Activated T-cell treated with anti-CD3 and anti-CD28 coated beads, Interleukin-2, amount 50 U/mL, for 72 hours (primary cell): ENCODE results near the gene TEX50. TPM values are rescaled to one million over a fixed set of nuclear protein-coding genes. Genes with fewer than 3 reads are reported as not detected.
"Not testable (repeated sequence)": the region's sequence is repeated elsewhere in the genome, so short reads cannot be mapped to it uniquely, and the experiment has no call there.

Source experiments
- ATAC-seq, 2 donors: fragments of 150-1000 bp; cut with Tn5 transposase; replicated peaks in 1 of 2; 2 replicates each; pipeline ENCODE4 v1.10.0; 2021; ENCODE audit warnings: moderate library complexity in 2 of 2, mild to moderate bottlenecking in 1 of 2
- DNase-seq, 2 donors: peaks; one replicate each; pipeline ENCODE4 v3.0.0; 2021 to 2022; ENCODE audit warnings: mixed read lengths in 1 of 2
- H3K27ac Mint-ChIP-seq: one replicate; pipeline ENCODE4 v1.8.0; 2022; ENCODE audit warnings: mild to moderate bottlenecking, moderate library complexity, mixed read lengths
- H3K27me3 Mint-ChIP-seq: one replicate; pipeline ENCODE4 v1.8.0; 2022; ENCODE audit warnings: low read depth, mixed read lengths
- H3K36me3 Mint-ChIP-seq, 2 donors: one replicate each; pipeline ENCODE4 v1.8.0; 2022; ENCODE audit warnings: mixed read lengths in 2 of 2, mild to moderate bottlenecking in 1 of 2; ENCODE audit not compliant: insufficient read depth in 2 of 2
- H3K4me1 Mint-ChIP-seq: one replicate; pipeline ENCODE4 v1.8.0; 2022; ENCODE audit warnings: low read depth, mixed read lengths
- H3K4me3 Mint-ChIP-seq, 2 donors: one replicate each; pipeline ENCODE4 v1.8.0; 2022; ENCODE audit warnings: mild to moderate bottlenecking in 2 of 2, mixed read lengths in 2 of 2, moderate library complexity in 2 of 2
- H3K9me3 Mint-ChIP-seq, 2 donors: one replicate each; pipeline ENCODE4 v1.8.0; 2022; ENCODE audit warnings: mixed read lengths in 2 of 2
- total RNA-seq, 2 donors: library from RNA; stranded (reverse); gene quantifications; one replicate each; pipeline ENCODE4 v1.2.3, GENCODE V29; 2022

The TEX50 gene
- total RNA-seq, 2 donors from 2014 or later = not detected

DNA sequence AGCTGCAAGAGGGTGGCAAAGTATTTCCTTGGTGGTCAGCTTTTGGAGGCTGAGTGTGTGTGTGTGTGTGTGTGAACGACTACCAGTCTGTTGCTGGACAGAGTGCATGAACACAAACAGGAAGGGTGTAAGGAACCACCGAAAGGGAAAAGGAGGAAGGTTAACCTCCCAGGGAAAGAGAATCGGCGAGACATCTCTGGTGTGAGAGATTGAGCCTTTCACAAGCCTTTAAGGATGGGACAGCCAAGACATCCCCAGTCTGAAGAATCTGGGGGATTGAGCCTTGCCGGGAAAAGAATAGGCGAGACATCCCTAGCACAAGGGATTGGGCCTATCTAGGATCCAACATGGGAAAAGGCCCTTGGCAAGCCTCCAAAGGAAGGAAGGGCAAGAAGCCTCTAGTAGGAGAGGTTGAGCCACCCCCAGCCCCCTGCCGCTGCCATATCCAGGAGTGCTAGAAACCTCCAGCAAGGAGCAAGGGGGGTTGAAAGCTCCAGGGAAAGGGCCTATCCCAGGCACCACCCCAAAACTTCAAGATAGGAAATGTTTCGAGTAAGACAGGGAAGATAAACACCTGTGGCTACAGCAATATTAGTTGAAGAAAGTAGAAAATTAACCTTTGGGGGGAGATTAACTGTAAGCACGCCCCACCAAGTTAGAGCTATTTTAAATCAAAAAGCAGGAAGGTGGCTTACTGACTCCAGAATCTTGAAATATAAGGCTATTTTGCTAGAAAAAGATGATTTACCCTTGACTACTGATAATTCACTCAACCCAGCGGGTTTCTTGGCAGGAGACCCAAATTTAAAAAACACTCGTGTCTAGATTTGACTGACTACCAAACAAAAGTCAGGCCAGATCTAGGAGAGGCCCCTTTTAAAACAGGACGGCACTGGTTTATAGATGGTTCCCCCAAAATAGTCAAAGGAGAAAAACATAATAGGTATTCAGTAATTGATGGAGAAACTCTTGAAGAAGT, 3.2 kb downstream of the TEX50 start:
- Mint-ChIP-seq H3K4me3 (no peak overlapping the region), H3K4me1 (no peaks in the 10 kb centered on the region), H3K27ac (no peak overlapping the region), H3K27me3 (peaks cover 6% of the 10 kb centered on the region), H3K9me3 (peaks cover 0 to 5% of the 10 kb centered on the region in 2 donors), H3K36me3 (peaks cover 2 to 4% of the 10 kb centered on the region in 2 donors)
- DNase-seq (no peak), ATAC-seq (no peak)

DNA sequence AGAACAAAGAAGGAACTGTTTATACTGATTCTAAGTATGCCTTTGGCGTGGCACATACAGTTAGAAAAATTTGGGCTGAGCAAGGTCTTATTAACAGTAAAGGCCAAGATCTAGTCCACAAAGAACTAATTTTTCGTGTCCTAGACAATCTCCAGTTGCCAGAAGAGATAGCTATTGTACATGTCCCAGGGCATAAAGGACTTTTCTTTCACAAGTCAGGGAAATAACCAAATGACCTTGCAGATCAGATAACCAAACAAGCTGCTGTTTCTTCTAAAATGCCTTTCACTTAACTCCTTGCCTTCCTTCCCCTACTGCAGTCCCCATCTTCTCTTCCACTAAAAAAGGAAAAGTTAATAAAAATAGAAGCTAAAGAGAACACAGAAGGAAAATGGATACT, 4.0 kb downstream of the TEX50 start:
- ATAC-seq (no peak), DNase-seq (no peak)
- no peak overlapping the region for H3K4me3 Mint-ChIP-seq
- no peaks in the 10 kb centered on the region for H3K4me1 Mint-ChIP-seq
- H3K27ac Mint-ChIP-seq = no peak overlapping the region
- H3K36me3 Mint-ChIP-seq = peaks cover 2 to 4% of the 10 kb centered on the region in 2 donors
- H3K27me3 Mint-ChIP-seq = peaks cover 6% of the 10 kb centered on the region
- peaks cover 0 to 5% of the 10 kb centered on the region in 2 donors for H3K9me3 Mint-ChIP-seq

DNA sequence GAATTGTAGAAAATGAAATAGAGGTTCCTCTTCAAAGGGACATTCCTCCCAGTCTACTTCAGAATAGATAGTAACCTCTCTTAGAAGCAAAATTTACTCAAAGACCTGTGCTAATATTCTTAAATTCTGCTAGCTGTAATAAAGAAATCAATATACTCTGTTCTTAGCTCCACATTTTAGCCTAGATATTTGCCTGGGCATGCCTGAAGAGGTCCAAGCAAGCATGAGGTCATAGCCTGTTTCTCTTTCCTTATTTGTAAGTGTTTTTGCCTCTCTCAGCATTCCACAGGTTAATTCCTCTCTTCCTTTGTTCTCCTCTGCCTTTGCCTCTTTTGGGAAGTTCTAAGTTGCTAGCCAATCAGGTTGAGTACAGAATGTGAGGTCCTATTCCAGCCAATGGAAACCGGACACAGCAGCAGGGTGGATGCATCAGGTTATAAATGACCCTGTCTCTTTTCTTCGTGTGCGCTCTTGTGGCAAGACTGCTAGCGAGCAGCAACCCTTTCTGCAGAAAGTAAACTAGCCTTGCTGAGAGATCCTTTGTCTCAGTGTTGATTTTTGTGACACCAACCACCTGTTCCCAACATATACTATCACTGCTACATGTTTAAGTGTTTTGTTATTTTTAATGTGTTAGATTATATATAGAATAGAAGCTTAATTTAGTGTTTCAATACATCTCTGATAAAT, 7.5 kb downstream of the TEX50 start:
- not testable (repeated sequence) for H3K36me3 Mint-ChIP-seq, H3K9me3 Mint-ChIP-seq, DNase-seq, H3K4me1 Mint-ChIP-seq, ATAC-seq, H3K4me3 Mint-ChIP-seq, H3K27me3 Mint-ChIP-seq
- H3K27ac Mint-ChIP-seq = peak overlapping the region; percentile 38

DNA sequence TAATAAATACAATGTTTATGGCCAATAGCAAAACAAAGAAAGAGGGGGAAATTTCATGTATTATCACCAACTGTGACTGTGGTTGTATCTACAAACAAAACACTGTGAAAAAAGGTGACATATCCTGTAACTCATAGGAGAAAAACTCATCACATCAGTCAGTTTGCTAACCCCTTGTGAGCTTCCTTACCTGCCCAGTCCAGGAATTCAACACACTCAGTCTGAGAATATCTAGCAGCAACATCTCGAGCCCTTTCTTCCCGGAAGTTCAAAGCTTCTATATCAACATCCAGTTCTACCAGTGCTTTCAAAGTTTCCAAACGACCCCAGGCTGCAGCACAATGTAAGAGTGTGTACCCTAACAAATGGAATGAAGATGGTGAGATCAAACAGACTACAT, 11.5 kb downstream of the TEX50 start:
- no peaks in the 10 kb centered on the region for H3K36me3 Mint-ChIP-seq
- H3K4me3 Mint-ChIP-seq = no peak overlapping the region
- H3K27me3 Mint-ChIP-seq = no peaks in the 10 kb centered on the region
- no peak overlapping the region for H3K27ac Mint-ChIP-seq
- no peaks in the 10 kb centered on the region for H3K9me3 Mint-ChIP-seq
- DNase-seq (no peak), ATAC-seq (no peak)
- H3K4me1 Mint-ChIP-seq = no peaks in the 10 kb centered on the region

DNA sequence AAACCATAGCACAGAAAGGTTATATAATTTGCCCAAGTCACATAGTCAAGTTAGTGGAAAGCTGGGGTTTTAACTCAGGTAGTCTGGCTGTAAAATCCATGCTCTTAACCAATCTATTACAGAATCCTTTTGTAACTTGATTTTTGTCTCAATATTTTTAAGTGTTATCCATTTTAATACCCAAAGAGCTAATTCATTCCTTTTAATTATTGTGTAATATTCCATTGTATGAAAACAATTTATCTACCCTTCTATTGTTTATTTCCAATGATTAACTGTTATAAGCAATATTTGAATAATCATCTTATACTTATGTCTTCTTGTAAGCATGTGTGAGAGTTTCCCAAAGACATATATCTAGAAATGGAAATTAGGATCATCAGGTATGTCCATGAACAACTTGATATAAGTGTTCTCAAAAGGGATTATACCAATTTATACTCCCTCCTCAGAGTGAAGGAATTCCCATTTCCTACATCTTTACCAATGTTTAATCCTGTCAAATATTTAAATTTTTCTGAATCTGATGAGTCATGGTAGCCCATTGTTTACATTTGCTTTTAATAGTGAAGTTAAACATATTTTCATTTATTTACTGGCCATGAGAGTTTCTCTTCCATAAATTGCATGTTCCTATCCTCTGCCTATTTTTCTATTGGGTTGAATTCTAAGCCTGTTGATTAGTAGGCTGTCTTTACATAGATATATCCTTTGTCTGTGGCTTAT, 13.9 kb downstream of the TEX50 start:
- H3K27ac Mint-ChIP-seq = peak overlapping the region; percentile 12
- no peak for DNase-seq
- peaks cover 5% of the 10 kb centered on the region in 2 donors for H3K9me3 Mint-ChIP-seq
- H3K27me3 Mint-ChIP-seq = peaks cover 13% of the 10 kb centered on the region
- no peak overlapping the region for H3K4me3 Mint-ChIP-seq
- H3K36me3 Mint-ChIP-seq = no peaks in the 10 kb centered on the region
- ATAC-seq = no peak
- H3K4me1 Mint-ChIP-seq = no peaks in the 10 kb centered on the region

DNA sequence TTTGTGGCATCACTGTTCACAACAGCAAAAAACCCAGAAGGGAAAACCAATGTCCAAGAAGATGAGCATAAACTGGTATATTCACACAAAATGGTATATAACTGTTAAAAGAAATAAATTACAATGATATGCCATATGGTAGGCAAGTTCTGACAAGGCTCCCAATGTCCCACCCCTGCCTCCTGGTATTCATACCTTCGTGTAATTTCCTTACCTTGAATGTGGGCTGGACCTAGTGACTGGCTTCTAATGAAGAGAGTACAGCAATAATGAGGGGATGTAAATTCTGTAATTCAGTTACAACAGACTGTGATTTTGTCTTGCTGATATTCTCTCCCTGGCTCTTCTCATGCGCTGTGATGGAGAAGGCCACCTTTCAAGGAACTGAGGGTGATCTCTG, 25.2 kb downstream of the TEX50 start:
- DNase-seq (no peak), ATAC-seq (no peak)
- peaks cover 0 to 6% of the 10 kb centered on the region in 2 donors for H3K36me3 Mint-ChIP-seq
- H3K27me3 Mint-ChIP-seq = no peaks in the 10 kb centered on the region
- peaks cover 4% of the 10 kb centered on the region in 2 donors for H3K9me3 Mint-ChIP-seq
- no peak overlapping the region for H3K4me3 Mint-ChIP-seq
- no peak overlapping the region for H3K27ac Mint-ChIP-seq
- H3K4me1 Mint-ChIP-seq = no peaks in the 10 kb centered on the region

DNA sequence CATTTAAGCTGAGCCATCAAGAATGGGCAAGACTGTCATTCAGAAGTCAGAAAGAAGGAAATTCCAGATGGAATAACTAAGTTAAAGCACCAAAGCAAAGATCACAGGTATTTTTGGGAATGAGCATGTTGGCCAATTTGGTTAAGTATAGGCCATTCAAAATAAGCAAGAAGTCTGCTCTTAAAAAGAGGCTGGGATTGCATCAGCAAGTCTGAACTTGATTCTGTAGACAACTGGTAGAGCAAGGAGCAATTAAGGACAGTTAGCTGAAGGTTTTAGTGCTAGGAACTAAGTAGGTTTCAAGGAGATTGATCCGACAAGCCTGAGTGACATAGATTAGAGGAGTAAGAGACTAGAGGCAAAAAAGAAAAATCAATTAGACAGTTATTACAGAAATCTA, 26.1 kb downstream of the TEX50 start:
- Mint-ChIP-seq H3K27me3 (no peaks in the 10 kb centered on the region), H3K36me3 (peaks cover 0 to 2% of the 10 kb centered on the region in 2 donors), H3K4me3 (no peak overlapping the region), H3K9me3 (peaks cover 0 to under 1% of the 10 kb centered on the region in 2 donors), H3K27ac (no peak overlapping the region), H3K4me1 (no peaks in the 10 kb centered on the region)
- ATAC-seq = no peak
- no peak for DNase-seq

DNA sequence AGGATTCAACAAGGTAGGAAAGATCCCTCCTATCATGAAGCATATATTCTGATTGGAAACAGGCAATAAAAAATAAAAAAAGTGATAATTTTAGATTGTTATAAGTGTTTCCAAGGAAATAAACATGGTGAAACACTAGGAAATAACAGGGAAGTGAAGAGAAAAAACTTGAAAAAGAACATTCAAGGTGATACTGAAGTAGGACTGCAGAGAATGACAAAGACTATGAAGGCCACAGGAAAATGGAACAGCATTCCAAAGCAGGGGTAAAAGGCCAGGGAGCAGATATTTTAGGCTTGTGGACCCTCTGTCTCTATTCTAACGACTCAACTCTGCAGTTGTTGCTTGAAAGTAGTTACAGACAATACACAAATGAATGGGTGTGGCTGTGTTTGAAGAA, 26.6 kb downstream of the TEX50 start:
- Mint-ChIP-seq H3K36me3 (no peaks in the 10 kb centered on the region), H3K4me1 (no peaks in the 10 kb centered on the region), H3K27me3 (no peaks in the 10 kb centered on the region), H3K4me3 (no peak overlapping the region), H3K9me3 (no peaks in the 10 kb centered on the region), H3K27ac (no peak overlapping the region)
- DNase-seq (no peak), ATAC-seq (no peak)

DNA sequence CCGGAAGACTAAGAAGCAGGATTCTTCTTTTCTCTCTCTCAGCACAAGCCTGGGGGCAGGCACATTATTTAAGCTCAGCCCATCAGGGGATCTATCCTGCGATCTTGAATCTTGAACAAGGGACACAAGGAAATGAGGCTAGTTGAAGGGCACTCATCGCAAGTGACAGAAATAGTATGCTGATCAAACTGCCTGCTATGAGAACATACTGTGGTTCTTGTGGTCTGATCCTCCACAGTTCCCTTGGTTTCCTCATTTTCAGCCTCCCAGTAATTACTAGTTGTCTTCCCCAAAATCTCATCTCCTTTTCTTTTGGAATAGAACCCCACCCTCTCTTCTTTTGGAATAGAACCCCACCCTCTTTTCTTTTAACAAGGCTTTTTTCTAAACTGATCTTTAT, 28.0 kb downstream of the TEX50 start:
- DNase-seq = no peak
- Mint-ChIP-seq H3K9me3 (no peaks in the 10 kb centered on the region), H3K27ac (no peak overlapping the region), H3K4me3 (no peak overlapping the region), H3K4me1 (no peaks in the 10 kb centered on the region), H3K36me3 (no peaks in the 10 kb centered on the region), H3K27me3 (peaks cover 2% of the 10 kb centered on the region)
- no peak for ATAC-seq

DNA sequence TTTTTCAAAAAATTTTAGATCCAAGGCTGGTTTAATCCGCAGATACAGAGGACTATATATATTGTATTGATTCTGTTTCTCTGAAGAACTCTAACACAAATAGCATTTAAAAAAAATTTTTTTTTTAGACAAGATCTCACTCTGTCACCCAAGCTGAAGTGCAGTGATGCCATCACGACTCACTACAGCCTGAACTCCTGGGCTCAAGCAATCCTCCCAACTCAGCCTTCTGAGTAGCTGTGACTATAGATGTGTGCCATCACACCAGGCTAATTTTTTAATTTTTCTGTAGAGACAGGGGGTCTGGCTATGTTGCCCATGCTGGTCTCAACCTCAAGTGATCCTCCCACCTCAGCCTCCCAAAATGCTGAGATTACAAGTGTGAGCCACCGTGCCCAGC, 31.5 kb downstream of the TEX50 start:
- no peak overlapping the region for H3K27ac Mint-ChIP-seq
- H3K4me3 Mint-ChIP-seq = no peak overlapping the region
- H3K36me3 Mint-ChIP-seq = no peaks in the 10 kb centered on the region
- H3K4me1 Mint-ChIP-seq = peaks cover 15% of the 10 kb centered on the region
- H3K9me3 Mint-ChIP-seq = no peaks in the 10 kb centered on the region
- H3K27me3 Mint-ChIP-seq = peaks cover 33% of the 10 kb centered on the region
- ATAC-seq (no peak), DNase-seq (no peak)

DNA sequence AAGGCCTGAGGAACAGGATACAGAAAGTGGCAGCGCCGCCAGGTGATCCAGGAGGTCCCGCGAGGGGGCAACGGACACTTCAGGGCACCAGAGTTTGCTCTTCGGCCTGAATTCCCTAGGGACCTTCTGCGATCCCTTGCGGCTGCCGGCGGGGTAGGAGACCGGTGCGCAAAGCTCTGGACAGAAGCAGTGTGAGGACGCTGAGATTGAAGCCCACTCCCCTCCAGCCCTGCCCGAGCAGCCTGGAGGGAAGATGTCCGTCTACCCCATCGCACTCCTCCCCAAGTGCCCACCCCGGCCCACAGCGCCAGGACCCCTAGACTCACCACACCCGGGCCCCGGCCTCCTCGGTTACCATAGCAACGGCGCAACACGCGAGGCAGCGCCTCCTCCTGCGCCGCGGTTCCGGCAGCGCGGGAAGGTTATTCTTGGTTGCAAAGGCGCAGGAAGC, 34.4 kb downstream of the TEX50 start, which contains the start of gene ANKRD45:
Gene ANKRD45 (minus strand): TSS at position 361 of the 451 bp plus-strand sequence. CDS start 10,433 bp downstream, outside the sequence.
- no peak within 1 kb of the TSS for H3K27ac Mint-ChIP-seq
- H3K36me3 Mint-ChIP-seq = no peaks in the 10 kb centered on the region

DNA sequence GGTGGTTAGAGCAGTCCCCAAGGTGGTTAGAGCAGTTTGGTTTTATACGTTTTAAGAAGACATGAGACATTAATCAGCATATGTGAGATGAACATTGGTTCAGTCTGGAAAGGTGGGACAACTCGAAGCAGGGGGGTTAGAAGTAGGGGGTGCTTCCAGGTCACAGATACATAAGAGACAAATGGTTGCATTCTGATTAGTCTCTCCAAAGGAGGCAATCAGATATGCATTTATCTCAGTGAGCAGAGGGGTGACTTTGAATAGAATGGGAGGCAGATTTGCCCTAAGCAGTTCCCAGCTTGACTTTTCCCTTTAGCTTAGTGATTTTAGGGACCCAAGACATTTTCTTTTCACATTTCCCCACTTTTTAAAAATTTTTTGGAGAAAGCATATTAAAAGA, 39.4 kb downstream of the TEX50 start:
- not testable (repeated sequence) for H3K36me3 Mint-ChIP-seq, H3K9me3 Mint-ChIP-seq, DNase-seq, H3K4me3 Mint-ChIP-seq, H3K4me1 Mint-ChIP-seq, ATAC-seq, H3K27ac Mint-ChIP-seq
- H3K27me3 Mint-ChIP-seq = peaks cover 17% of the 10 kb centered on the region

More for the DNA sequence above, 34.4 kb downstream of the TEX50 start, which contains the start of gene ANKRD45:
- no peaks in the 10 kb centered on the region for H3K9me3 Mint-ChIP-seq
- ATAC-seq (peak in 1 of 2 donors; percentile 44), DNase-seq (peak; percentile 13 to 17)
- H3K4me3 Mint-ChIP-seq = peak within 1 kb of the TSS; percentile 69 to 73
- H3K4me1 Mint-ChIP-seq = peaks cover 15% of the 10 kb centered on the region
- peaks cover 33% of the 10 kb centered on the region for H3K27me3 Mint-ChIP-seq

DNA sequence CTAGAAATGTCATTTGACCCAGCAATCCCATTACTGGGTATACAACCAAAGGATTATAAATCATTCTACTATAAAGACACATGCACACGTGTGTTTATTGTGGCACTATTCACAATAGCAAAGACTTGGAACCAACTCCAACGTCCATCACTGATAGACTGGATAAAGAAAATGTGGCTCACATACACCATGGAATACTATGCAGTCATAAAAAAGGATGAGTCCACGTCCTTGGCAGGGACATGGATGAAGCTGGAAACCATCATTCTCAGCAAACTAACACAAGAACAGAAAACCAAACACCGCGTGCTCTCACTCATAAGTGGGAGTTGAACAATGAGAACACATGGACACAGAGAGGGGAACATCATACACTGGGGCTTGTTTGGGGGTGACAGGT, 45.0 kb downstream of the TEX50 start:
- H3K4me3 Mint-ChIP-seq, H3K27ac Mint-ChIP-seq, H3K4me1 Mint-ChIP-seq, DNase-seq, ATAC-seq, H3K9me3 Mint-ChIP-seq, H3K36me3 Mint-ChIP-seq, H3K27me3 Mint-ChIP-seq: not testable (repeated sequence)
